NCI-H226 (cell line): Measurements from ENCODE around the gene LGALS16.
"Not testable (repeated sequence)": the region's sequence is repeated elsewhere in the genome, so short reads cannot be mapped to it uniquely, and the experiment has no call there.

Experiments
- DNase-seq: peaks from one replicate; pipeline ENCODE4 v3.0.0-alpha.2; 2015

Gene LGALS16

DNA sequence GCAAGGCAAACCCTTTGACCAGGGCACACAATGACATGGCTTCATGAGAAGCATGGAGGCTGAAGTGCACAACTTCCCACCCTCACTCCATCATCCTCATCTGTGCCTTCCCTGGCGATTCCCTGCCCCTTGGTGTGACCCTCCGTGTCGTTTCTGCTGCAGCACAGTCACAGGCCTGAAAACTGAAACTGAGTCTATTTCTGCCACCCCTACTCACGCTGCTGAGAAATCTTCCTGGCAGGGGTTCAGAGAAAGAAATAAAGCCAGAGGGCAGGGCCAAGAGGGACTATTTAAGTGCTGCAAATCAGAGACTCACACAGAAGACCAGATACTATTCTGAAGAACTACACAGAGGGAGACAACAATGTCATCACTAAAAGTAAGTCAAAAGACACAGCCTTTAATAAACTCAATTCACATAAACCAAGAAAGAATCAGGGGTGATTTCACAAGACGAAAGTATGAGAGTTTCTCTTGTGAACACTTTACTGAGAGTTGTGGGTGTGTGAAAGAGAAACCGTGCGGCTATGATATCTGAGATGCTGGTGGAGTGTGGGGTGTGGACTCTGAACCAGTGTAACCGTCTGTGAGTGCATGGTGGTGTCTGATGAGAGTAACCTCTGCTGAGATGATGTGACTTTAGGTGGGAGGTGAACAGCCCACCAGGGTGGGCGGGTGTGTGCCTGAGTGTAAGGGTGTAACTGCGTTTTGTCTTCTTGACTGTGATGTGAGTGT lies 23.5 kb downstream of the LGALS16 start:
- DNase-seq: no peak

- no peak for DNase-seq
These were observed 24.1 kb downstream of the LGALS16 start for GRCh38 chr19:39679791-39680168.

- DNase-seq: no peak
These were observed 24.9 kb downstream of the LGALS16 start for GRCh38 chr19:39680593-39680992.

- DNase-seq: no peak
These were observed 25.7 kb downstream of the LGALS16 start for GRCh38 chr19:39681416-39681815.

DNA sequence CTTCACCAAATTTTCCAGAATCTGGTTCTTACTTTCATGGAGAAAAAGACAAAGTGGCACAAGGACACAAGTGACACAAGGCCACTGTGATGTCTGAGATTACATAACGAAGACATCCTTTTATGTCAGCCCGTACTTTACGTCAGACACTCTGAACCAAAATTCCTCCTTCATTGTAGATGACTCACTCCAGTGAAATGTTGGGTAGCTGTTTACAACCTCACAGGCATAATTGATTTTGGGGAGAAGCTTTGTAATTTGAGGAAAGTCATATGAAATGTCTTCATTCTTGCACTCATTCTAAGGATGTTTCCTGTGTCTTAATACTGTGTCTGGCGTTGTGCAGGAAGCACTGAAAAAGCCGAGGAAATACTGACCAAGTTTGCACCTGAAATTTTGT lies 28.6 kb downstream of the LGALS16 start:
- DNase-seq: no peak

DNA sequence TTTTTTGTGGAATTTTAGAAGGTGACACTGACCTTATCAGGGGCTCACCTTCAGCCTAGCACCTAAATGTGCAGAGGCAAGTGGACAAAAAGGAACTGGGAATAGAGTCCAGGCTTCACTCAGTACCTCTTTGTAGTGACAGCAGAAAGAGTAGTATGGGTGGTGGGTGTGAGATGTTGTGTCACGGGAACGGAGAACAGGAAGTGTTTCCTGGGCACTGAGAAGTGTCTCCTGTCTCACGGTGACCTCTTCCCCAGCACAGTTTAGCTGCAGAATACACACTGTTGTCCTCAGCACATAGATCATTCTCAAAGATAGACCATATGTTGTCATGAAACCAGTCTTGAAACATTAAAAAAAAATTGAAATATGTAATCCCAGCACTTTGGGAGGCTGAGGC lies 31.0 kb downstream of the LGALS16 start:
- DNase-seq: no peak

DNA sequence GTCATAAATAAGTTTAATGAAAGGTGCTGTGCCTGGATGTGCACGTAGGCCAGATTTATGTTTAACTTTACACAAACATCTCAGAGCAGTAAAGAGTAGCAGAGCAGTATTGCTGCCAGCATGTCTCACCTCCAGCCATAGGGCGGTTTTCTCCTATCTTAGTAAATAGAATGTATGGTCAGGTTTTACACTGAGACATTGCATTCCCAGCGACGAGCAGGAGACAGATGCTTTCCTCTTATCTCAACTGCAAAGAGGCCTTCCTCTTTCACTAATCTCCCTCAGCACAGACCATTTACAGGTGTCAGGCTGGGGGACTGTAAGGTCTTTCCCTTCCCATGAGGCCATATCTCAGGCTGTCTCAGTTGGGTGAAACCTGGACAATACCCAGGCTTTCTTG lies 32.9 kb downstream of the LGALS16 start:
- DNase-seq: not testable (repeated sequence)

DNA sequence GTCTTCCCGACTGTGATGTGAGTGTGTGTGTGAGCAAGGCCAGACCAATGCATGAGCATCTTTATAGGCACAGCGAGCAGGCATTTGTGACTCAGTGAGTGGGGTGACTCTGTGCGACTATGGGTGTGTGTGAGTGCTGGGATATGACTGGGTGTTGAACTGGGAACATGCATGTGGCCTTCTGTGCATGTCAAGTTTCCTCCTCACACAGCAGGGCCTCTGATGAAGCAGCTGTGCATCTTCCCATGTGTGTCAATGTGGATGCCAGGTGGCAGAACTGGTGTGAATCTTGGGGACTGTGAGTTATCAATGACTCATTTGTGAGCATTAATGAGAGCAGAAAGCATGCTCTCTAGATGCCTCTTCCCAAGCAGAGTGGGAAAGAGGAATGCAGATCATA lies 36.5 kb downstream of the LGALS16 start:
- no peak for DNase-seq

GRCh38 chr19:39692822-39693221 lies 37.1 kb downstream of the LGALS16 start:
- DNase-seq: no peak

DNA sequence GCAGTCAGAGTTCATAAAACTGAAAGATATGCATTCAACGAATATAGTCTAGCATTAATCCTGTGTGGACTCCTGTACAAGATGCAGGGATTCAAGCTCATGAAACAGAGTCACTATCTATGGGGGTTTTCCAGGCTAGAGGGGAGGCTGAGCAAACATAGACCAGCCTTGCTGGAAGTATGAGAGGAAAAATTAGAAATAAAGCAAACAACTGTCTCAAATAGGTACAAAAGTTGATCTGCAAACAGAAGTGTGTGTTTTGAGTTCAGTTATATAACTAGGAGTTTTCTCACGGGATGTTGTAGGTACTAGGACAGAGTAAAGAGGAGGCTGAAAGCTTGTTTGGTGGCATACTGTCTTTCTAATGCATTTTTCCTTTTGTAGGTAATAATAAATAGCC lies 40.0 kb downstream of the LGALS16 start:
- DNase-seq: no peak

DNA sequence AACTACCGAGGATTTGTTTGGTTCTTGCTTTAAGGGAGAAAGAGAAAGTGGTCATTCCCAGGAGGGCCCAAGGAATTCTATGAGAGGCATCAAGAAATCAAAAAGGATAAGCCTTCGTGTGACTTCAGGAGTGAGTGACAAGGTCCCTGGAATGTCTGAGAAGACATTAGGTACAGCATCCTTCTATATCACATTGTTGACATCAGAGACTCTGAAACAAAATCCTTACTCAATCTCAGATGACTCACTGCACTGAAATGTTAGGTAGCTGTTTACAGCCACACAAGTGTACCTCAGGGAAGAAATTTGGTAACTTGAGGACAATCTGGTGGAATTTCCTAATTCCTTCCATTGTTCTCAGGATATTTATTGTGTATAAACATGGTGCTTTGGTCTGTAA lies 40.7 kb downstream of the LGALS16 start:
- DNase-seq: no peak

DNA sequence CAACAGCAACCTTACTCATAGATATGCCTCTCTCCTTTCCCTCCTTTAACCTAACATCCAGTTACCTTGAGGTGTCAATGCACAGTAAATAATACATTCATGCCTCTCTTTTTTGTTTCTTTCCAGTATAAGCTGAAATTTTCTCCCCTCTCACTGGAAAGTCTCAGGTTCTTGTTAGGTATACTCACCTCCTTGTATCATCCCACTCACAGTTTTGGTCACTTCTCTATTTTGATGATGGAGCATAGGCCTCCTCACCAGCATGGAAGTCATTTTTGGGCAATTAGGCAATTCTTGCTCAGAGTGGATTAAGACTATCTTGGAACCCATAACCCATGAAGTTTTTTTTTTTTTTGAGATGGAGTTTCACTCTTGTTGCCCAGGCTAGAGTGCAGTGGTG lies 42.8 kb downstream of the LGALS16 start:
- DNase-seq: no peak

GRCh38 chr19:39701291-39701690 lies 45.6 kb downstream of the LGALS16 start:
- no peak for DNase-seq

GRCh38 chr19:39704181-39705044 lies 48.7 kb downstream of the LGALS16 start, which contains the start of gene LGALS14:
Gene LGALS14 (plus strand): TSS chr19:39704481. CDS start chr19:39704529, 48 bp downstream.
- DNase-seq: no peak

- DNase-seq: no peak
These were observed 50.0 kb downstream of the LGALS16 start for GRCh38 chr19:39705578-39706188.

DNA sequence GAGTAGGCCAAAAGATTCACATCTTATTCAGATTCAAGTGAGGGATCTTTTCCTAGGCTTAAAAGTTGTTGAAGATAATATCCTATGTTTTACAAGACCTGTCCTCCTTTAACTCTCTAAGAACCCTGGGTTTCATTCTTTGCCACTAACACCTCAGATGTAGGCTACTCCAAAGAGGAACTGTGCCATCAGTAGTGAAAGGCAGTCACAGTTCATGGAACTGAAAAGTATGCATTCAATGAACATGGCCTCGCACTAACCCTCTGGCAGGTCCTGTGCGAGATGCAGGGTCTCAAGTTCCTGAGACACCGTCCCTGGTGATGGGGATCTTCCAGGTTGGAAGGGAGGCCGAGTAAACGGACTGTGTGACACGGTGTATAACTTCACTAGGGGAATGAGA lies 52.9 kb downstream of the LGALS16 start:
- DNase-seq: no peak

GRCh38 chr19:39709026-39709872 lies 53.5 kb downstream of the LGALS16 start:
- DNase-seq: no peak
